ENCODE results near the gene NHSL2.

Gene NHSL2

DNA sequence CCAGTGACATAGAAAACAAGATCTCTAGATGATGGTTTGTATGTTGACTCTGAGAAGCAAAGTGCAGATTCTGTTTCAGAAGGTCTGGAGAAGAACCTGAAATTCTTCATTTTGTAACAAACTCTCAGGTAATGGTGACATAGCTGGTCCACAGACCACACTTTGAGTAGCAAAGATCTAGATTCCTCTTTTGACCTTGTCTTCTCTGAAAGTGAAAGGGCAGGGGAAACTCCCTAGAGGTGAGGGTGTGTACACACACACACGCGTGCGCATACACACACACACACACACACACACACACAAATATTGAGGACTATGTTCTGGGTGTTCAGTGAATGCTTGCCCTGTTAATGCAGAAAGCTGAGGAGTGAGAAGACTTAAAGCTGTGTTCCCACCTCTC is 110.1 kb downstream of the NHSL2 start:
- DNase-seq: no peak

DNA sequence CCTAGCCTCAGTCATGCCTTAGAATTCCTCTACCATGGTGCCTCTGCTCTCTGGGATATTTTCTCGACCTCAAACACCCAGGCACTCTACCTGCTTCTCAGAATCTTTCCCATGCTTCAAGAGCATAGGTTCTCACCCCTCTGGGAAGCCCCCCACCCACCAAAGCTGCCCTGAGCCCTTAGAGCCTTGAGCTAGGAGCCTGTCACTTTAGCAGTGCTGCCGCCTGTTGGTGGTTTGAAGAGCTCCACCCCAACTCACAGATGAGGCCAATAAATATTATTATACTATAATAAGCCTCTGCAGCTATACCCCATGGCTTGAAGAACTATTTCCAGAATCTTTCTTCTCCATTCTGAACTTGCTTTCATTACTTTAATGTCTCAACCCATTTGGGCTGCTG is 111.3 kb downstream of the NHSL2 start:
- DNase-seq: no peak

DNA sequence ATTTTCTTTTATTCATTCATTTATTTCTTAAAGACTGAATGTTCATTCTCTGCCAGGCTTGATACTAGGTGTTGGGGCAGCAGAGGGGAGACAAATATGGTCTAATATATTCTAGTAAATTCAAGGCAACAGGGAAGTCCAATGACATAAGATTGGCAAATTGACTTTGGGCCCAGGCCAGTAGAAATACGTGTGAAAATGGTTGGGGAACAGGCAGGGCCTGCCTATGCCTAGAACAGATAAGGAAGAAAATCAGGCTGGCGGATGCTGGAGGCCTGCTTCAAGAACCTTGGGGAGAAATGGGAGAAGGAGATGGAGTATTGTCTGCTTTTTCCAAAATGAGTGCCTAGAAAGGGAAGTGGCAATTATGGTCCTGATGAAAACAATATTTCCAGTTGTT is 112.4 kb downstream of the NHSL2 start:
- no peak for DNase-seq

DNA sequence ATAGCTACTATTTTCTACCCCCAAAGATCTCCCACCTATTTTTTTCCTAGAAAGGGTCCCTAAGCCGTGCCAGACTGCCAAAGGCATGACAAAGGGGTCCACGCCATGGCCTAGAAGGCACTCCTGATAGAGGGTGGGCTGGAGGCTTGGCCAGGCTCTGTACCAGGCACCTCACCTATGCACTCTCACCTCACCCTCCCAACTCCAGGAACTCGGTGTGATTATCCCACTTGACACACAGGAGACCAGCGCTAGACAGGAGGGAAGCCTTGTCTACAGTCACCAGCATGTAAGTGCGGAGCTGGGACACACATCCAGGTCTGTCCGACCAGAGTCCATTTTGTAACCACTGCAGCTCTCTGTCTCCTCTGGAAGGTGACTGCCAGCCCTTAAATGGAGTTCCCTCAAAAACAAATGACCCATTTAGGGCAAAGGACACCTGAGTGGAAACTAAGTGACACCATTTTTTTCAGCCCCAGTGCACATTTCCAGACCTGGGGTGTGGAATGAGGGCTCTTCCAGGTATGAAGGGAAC is 114.7 kb downstream of the NHSL2 start:
- DNase-seq: no peak

DNA sequence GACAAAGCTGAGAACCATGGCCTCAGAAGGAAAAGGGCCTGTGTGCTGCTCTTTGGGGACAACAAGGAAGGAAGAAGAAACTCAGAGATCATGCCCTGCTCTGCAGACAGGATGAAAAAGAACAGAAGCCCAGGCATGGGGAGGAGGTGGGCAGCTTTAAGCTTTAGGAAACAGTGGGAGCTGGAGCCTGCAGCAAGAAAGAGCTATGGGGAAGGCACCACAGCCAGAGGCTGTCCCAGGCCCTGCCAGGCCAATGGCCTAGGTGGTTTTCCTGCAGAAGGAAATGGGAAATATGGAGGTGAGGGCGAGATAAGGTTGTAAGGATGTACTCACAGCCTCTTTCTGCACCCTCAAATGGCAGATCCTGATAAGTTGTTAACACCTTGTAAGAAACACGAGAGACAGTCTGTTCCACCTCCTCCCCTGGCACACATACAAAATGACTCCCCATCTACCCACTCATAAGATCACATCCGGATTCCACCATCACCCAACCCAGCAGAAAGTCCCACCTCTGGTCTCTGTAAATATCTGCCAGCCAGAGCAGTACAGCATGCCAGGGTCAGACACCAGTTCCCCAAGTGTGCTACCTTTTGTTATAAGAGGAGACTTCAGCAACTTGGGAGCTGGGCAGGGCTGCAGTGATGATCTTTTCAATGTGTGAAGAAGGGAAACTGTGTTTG is 115.8 kb downstream of the NHSL2 start:
- no peak for DNase-seq

GRCh38 chrX:72027024-72027913 is 116.6 kb downstream of the NHSL2 start:
- DNase-seq: no peak

DNA sequence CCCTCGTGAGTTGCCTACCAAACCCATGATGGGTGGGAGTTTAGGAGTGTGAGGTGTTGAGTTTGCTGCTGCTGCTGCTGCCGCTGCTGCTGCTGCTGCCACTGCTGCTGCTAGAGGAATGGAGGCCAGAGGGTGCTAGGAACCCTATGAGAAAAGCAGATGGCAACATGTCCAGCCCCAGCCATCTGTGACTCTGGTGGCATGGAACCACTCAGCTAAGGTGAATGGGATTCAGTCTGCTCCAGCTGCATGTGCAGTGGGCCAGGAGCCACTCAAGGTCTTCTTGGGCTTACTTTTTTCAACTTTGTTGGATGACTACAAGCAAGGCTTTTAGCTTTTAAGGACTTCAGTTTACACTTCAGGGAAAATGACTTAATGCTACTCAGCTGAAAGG is 117.3 kb downstream of the NHSL2 start:
- no peak for DNase-seq

- DNase-seq: no peak
These were observed 118.2 kb downstream of the NHSL2 start for GRCh38 chrX:72028701-72029470.

- no peak for DNase-seq
These were observed 119.1 kb downstream of the NHSL2 start for GRCh38 chrX:72029483-72030411.

GRCh38 chrX:72030431-72030830 is 119.8 kb downstream of the NHSL2 start:
- no peak for DNase-seq

- DNase-seq: no peak
These were observed 120.5 kb downstream of the NHSL2 start for GRCh38 chrX:72031118-72031517.

GRCh38 chrX:72031634-72032033 is 121.0 kb downstream of the NHSL2 start:
- no peak for DNase-seq

DNA sequence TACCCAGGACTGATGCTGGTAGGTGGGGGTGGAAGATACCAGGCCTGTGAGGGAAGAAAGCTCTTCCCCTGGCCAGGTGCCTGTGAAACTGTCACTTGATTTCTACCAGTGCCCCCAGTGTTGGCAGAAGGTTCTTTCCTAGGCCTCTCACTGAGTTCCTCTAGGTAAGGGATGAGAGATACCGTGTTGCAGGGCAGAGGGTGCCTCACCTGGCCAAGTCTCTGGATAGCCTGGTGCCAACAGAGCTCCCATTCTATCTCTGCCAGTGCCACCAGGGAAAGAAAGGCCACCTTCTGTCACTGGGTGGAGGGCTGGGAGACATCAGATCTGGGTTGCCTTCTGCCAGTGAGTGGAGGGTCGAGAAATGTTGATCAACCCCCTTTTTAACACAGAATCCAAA is 127.0 kb downstream of the NHSL2 start:
- no peak for DNase-seq

GRCh38 chrX:72038016-72038415 is 127.4 kb downstream of the NHSL2 start:
- no peak for DNase-seq

DNA sequence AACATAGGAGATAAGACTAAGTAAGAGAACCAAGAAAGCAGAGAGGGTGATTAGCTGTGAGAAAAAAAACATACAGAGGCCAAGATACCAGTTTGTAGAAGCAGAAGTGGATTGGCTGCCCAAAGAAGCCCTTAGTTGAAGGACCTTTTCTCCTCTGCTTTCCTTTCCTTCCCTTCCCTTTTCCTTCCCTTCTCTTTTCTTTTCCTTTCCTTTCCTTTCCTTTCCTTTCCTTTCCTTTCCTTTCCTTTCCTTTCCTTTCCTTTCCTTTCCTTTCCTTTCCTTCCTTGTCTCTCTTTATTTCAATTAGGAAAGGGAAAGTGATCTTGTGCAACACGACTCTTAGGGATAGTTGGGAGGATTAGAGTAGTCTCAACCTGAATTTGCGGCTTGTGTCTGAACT is 128.2 kb downstream of the NHSL2 start:
- no peak for DNase-seq

DNA sequence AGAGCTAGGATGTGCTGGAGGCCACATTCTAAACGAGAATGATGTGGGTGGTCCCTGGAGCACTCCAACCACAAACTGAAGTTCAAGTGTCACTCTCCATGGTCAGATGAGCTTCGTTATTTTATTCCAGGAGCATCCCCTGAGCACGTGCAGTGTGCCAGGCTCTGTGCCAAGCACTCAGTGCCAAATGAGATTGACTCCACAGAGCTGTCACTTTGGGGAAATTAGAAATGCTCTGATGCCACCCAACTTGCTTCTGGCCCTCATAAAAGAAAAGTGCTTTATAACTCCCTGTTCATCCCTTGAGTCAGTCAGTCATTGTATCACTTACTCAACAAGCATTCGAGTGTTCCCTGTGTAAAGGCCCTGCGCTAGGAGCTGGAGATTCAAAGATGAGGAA is 129.9 kb downstream of the NHSL2 start:
- DNase-seq: no peak

GRCh38 chrX:72041176-72041575 is 130.5 kb downstream of the NHSL2 start:
- no peak for DNase-seq

GRCh38 chrX:72041871-72042851 is 131.5 kb downstream of the NHSL2 start:
- DNase-seq: no peak

- no peak for DNase-seq
These were observed 132.2 kb downstream of the NHSL2 start for GRCh38 chrX:72042852-72043248.

DNA sequence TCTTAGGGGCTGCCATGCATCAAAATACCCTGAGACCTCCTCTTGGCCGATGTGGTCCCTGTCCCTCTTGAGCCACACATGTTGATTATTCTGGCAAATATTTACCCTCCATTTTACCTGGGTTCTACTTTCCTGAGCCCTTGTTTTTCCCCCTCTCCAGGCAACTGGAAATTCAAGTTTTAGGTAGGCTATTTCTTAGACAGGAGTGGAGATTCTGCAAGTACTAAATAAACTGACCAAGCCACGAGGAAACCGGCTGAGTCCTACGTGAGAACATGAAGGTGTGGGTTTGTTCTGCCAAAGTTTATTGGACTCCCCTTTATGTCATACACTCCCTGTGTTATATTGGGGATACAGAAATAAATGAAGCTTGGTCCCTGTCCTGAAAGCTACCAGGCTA is 133.0 kb downstream of the NHSL2 start:
- no peak for DNase-seq

- no peak for DNase-seq
These were observed 134.5 kb downstream of the NHSL2 start for GRCh38 chrX:72045141-72045540.
